GM12878 (cell line): ENCODE measurements around the gene SPI1. TPM values are rescaled to one million over a fixed set of nuclear protein-coding genes. Genes with fewer than 3 reads are reported as not detected.

Experiments used
- ATAC-seq: fragments of 200-7000 bp; cut with Tn5 transposase; 3 replicates; pipeline ENCODE4 v1.9.1; 2020; ENCODE audit warnings: mild to moderate bottlenecking, moderate library complexity
- BruUV-seq: library from RNA; stranded (reverse); fragments of 400-500 nt; replicated peaks from 2 replicates; lab custom pipeline; 2021; lab: Mats Ljungman, UMichigan
- CTCF ChIA-PET: fragments of 300-600 bp; sonication (Branson Sonifier 250); formaldehyde crosslinking; extraction: SDS; loops from one replicate; lab custom pipeline; 2021; ENCODE audit warnings: inconsistent platforms; lab: Yijun Ruan, JAX
- POLR2A ChIA-PET: fragments of 350-600 bp; formaldehyde crosslinking; extraction: SDS; loops from one replicate; lab custom pipeline; 2021; ENCODE audit warnings: inconsistent platforms; lab: Charles Lee
- RAD21 ChIA-PET: fragments of 300-600 bp; sonication (Branson Sonifier 250); formaldehyde crosslinking; loops from one replicate; lab custom pipeline; 2023; ENCODE audit warnings: antibody characterized with exemption; ENCODE audit not compliant: unreplicated experiment; lab: Charles Lee
- SMC1A ChIA-PET: fragments of 300-600 bp; sonication (Branson Sonifier 250); formaldehyde crosslinking; loops from one replicate; lab custom pipeline; 2023; ENCODE audit not compliant: unreplicated experiment, uncharacterized antibody; lab: Charles Lee
- DNase-seq: peaks from one replicate; pipeline ENCODE4 v3.0.0-alpha.2; 2011; ENCODE audit warnings: low read depth, low spot score
- FAIRE-seq: peaks from 3 replicates; lab custom pipeline; 2011; peaks lifted over from hg19 to GRCh38; lab: Jason Lieb, UNC
- H2AFZ ChIP-seq: 2 replicates; pipeline ENCODE4 v1.6.0; 2011; ENCODE audit warnings: low read depth, low read length, control low read depth; ENCODE audit not compliant: control insufficient read depth
- H3K27ac ChIP-seq: 2 replicates; pipeline ENCODE4 v1.5.1; 2011; ENCODE audit warnings: control low read depth; ENCODE audit not compliant: control insufficient read depth, insufficient read depth
- H3K27me3 ChIP-seq, 2 experiments: replicated peaks in 1 of 2; 2 replicates each; pipeline versions ENCODE4 v1.6.0 to v1.6.1; 2011; ENCODE audit warnings: low read length in 1 of 2; ENCODE audit not compliant: control insufficient read depth in 2 of 2, insufficient read depth in 2 of 2
- H3K36me3 ChIP-seq, 2 experiments: 2 replicates each; pipeline ENCODE4 v1.5.1; 2011; ENCODE audit warnings: low read length in 1 of 2; ENCODE audit not compliant: control insufficient read depth in 2 of 2, insufficient read depth in 2 of 2
- H3K4me1 ChIP-seq: 2 replicates; pipeline ENCODE4 v1.6.1; 2011; ENCODE audit warnings: mild to moderate bottlenecking, low read length, moderate library complexity, mixed read lengths; ENCODE audit not compliant: control insufficient read depth, insufficient read depth
- H3K4me2 ChIP-seq: 2 replicates; pipeline ENCODE4 v1.6.0; 2011; ENCODE audit warnings: control low read depth; ENCODE audit not compliant: control insufficient read depth, insufficient read depth
- H3K4me3 ChIP-seq: fragments of 200-600 bp; sonication (generic); 2 replicates; pipeline ENCODE4 v1.5.1; 2016
- H3K79me2 ChIP-seq: 2 replicates; pipeline ENCODE4 v1.6.0; 2011; ENCODE audit warnings: low read length; ENCODE audit not compliant: control insufficient read depth, insufficient read depth
- H3K9ac ChIP-seq: 2 replicates; pipeline ENCODE4 v1.8.0; 2011; ENCODE audit warnings: low read length, control low read depth, mixed read lengths; ENCODE audit not compliant: control insufficient read depth, insufficient read depth
- H3K9me3 ChIP-seq: replicated peaks from 3 replicates; pipeline ENCODE4 v1.5.1; 2011; ENCODE audit warnings: mild to moderate bottlenecking, low read length; ENCODE audit not compliant: control insufficient read depth, insufficient read depth
- H4K20me1 ChIP-seq: 2 replicates; pipeline ENCODE4 v1.6.0; 2011; ENCODE audit not compliant: control insufficient read depth, insufficient read depth
- POLR2A ChIP-seq: IDR thresholded peaks from 2 replicates; pipeline ENCODE4 v1.6.1; 2011; ENCODE audit warnings: low read depth, mild to moderate bottlenecking, low read length
- POLR2AphosphoS2 ChIP-seq: IDR thresholded peaks from 2 replicates; pipeline ENCODE4 v1.6.1; 2011; ENCODE audit warnings: low read depth, mild to moderate bottlenecking, low read length, improper control_type of control experiment, moderate library complexity
- POLR2AphosphoS5 ChIP-seq: IDR thresholded peaks from 2 replicates; pipeline ENCODE4 v1.6.1; 2011; ENCODE audit warnings: mild to moderate bottlenecking, low read length, inconsistent platforms
- TCF12 ChIP-seq: IDR thresholded peaks from 2 replicates; pipeline ENCODE4 v1.6.1; 2011; ENCODE audit warnings: low read depth, mild to moderate bottlenecking, low read length
- WGBS: methylation state at CpG from one replicate; pipeline ENCODE4 v1.1.6; 2016; ENCODE audit warnings: low lambda C conversion rate; ENCODE audit not compliant: insufficient replicate concordance, insufficient coverage; ENCODE audit errors: missing lambda C conversion rate; 5-methylcytosine and 5-hydroxymethylcytosine counted together
- in situ Hi-C: fragments of 300-500 bp; cut with MboI; formaldehyde crosslinking; loops from 9 replicates; pipeline ENCODE4 v1.14.3; 2018; ENCODE audit warnings: mixed read lengths
- intact Hi-C: fragments of 100-400 bp; cut with micrococcal nuclease; formaldehyde crosslinking; loops from one replicate; pipeline ENCODE4 v1.14.2; 2022; ENCODE audit not compliant: unreplicated experiment
- polyA plus RNA-seq, 11 experiments: library from polyadenylated mRNA; depleted of rRNA in 4 of 11; unstranded in 6 of 11; stranded (reverse) in 5 of 11; fragments of >200 nt; fragmentation: Nextera tagmentation in 4 of 11; fragmentation: Illumina TruSeq in 1 of 11; extraction: Ambion mirVana in 4 of 11; extraction: Trizol in 1 of 11; gene quantifications; 1 replicate in 1 of 11; 2 replicates in 10 of 11; pipeline versions ENCODE4 v1.2.1 to v1.2.3, GENCODE V29; 2011 to 2016; ENCODE audit warnings: inconsistent platforms in 2 of 11, missing spikeins in 2 of 11, low read depth in 1 of 11
- total RNA-seq, 4 experiments: library from RNA; depleted of rRNA in 3 of 4; stranded (reverse); fragments of >200 nt in 3 of 4; fragmentation: Illumina TruSeq in 1 of 4; extraction: Trizol in 1 of 4; gene quantifications; 2 replicates each; pipeline versions ENCODE4 v1.2.1 to v1.2.3, GENCODE V29; 2013 to 2021

SPI1 gene
- total and polyA plus RNA-seq, 10 of the 15 experiments (the other 5 are each of a cell fraction or from before 2014, with no cell fraction given) = 0.05 to 31.1 (median 9.7) TPM

- no peak for DNase-seq
- ChIA-PET CTCF (interaction anchor here (0.8 kb wide), 1 partner anchor 41 kb away, joined by 5 read pairs; no protein-coding TSS in a partner anchor), POLR2A (interaction anchor here (0.5 kb wide), 1 partner anchor 232 kb away, joined by 4 read pairs; no protein-coding TSS in a partner anchor), SMC1A (no interaction called here), RAD21 (interaction anchor here (0.7 kb wide), 1 partner anchor 36 kb away, joined by 3 read pairs; no protein-coding TSS in a partner anchor)
- in situ Hi-C loops = no loop called here
- Histone ChIP-seq H3K4me3 (no peak overlapping the region), H3K79me2 (no peaks in the 10 kb centered on the region), H3K27me3 (no peaks in the 10 kb centered on the region), H3K4me1 (no peaks in the 10 kb centered on the region), H3K9ac (no peak overlapping the region), H3K9me3 (no peaks in the 10 kb centered on the region), H3K36me3 (peaks cover 4 to 18% of the 10 kb centered on the region in 2 experiments; a peak in 3 of 4 replicates), H4K20me1 (no peaks in the 10 kb centered on the region), H2AFZ (no peak overlapping the region), H3K4me2 (no peak overlapping the region), H3K27ac (no peak overlapping the region)
- no peak for FAIRE-seq
- WGBS = 92% methylated on average over 31 of the region's 31 CpGs
- ATAC-seq = no peak
- BruUV-seq = no TSS peak
- TF ChIP-seq POLR2AphosphoS5 = peak; percentile 37; the same call in 1 of the 2 replicates
- TF ChIP-seq POLR2A = peak; percentile 12; the same call in 1 of the 2 replicates
- no peak for TF ChIP-seq TCF12
- intact Hi-C loops = no loop called here
These were observed 36.9 kb upstream of the SPI1 start for GRCh38 chr11:47415091-47415854.

- no peak overlapping the region for H3K4me3 ChIP-seq
- SMC1A ChIA-PET = no interaction called here
- H4K20me1 ChIP-seq = no peaks in the 10 kb centered on the region
- no peaks in the 10 kb centered on the region for H3K9me3 ChIP-seq
- CTCF ChIA-PET = no interaction called here
- H3K36me3 ChIP-seq = peaks cover under 1 to 12% of the 10 kb centered on the region in 2 experiments; a peak in 3 of 4 replicates
- no peak for FAIRE-seq
- intact Hi-C loops (no loop called here), in situ Hi-C loops (no loop called here)
- no peak overlapping the region for H3K27ac ChIP-seq
- POLR2A ChIA-PET = no interaction called here
- no peak for TF ChIP-seq POLR2AphosphoS2
- 0 out of 2 replicates have a peak, but pooled peaks have one; percentile 4 for TF ChIP-seq POLR2A
- no peak overlapping the region for H3K9ac ChIP-seq
- RAD21 ChIA-PET = no interaction called here
- H3K4me1 ChIP-seq = no peaks in the 10 kb centered on the region
- WGBS = 77% methylated on average over 19 of the region's 19 CpGs
- H3K79me2 ChIP-seq = no peaks in the 10 kb centered on the region; the same call in 1 of the 2 replicates
- no peak for ATAC-seq
- no TSS peak for BruUV-seq
- H3K4me2 ChIP-seq = no peak overlapping the region
- no peak for DNase-seq
- no peaks in the 10 kb centered on the region for H3K27me3 ChIP-seq
- H2AFZ ChIP-seq = no peak overlapping the region
These were observed 36.3 kb upstream of the SPI1 start for GRCh38 chr11:47414685-47415070.
